H1 (cell line): Measurements from ENCODE around the gene PBLD. TPM values are rescaled to one million over a fixed set of nuclear protein-coding genes. Genes with fewer than 3 reads are reported as not detected.

Experiments used
- CTCF ChIA-PET: fragments of 300-600 bp; sonication (Branson Sonifier 250); formaldehyde crosslinking; loops from one replicate; lab custom pipeline; 2021; ENCODE audit not compliant: partially characterized antibody; lab: Charles Lee
- POLR2A ChIA-PET: fragments of 300-600 bp; sonication (Branson Sonifier 250); formaldehyde crosslinking; loops from one replicate; lab custom pipeline; 2021; ENCODE audit warnings: inconsistent platforms; ENCODE audit not compliant: partially characterized antibody; lab: Charles Lee
- DNase-seq, 2 experiments: peaks; one replicate each; pipeline versions ENCODE4 v3.0.0 to v3.0.0-alpha.2; 2010 to 2022; ENCODE audit warnings: low spot score in 2 of 2, low read depth in 1 of 2, mixed read lengths in 1 of 2
- FAIRE-seq: peaks from 2 replicates; lab custom pipeline; 2011; peaks lifted over from hg19 to GRCh38; lab: Jason Lieb, UNC
- H2AFZ ChIP-seq: 2 replicates; pipeline ENCODE4 v1.8.1; 2012; ENCODE audit warnings: low read length, inconsistent platforms
- H2AK5ac ChIP-seq: 2 replicates; pipeline ENCODE4 v1.6.1; 2013; ENCODE audit warnings: low read depth, low read length
- H2BK120ac ChIP-seq: replicated peaks from 2 replicates; pipeline ENCODE3; 2013; ENCODE audit warnings: low read depth, low read length, inconsistent platforms
- H2BK12ac ChIP-seq: 2 replicates; pipeline ENCODE4 v1.6.1; 2013; ENCODE audit warnings: low read depth, low read length
- H2BK15ac ChIP-seq: 2 replicates; pipeline ENCODE4 v1.6.1; 2013; ENCODE audit warnings: low read length
- H2BK20ac ChIP-seq: 2 replicates; pipeline ENCODE4 v1.6.1; 2013; ENCODE audit warnings: low read length
- H2BK5ac ChIP-seq: 2 replicates; pipeline ENCODE4 v1.6.1; 2013; ENCODE audit warnings: low read depth, low read length
- H3K14ac ChIP-seq: 2 replicates; pipeline ENCODE4 v1.6.1; 2013; ENCODE audit warnings: inconsistent platforms; ENCODE audit not compliant: insufficient read length
- H3K18ac ChIP-seq: 2 replicates; pipeline ENCODE4 v1.6.1; 2013; ENCODE audit warnings: low read length; ENCODE audit errors: extremely low read depth
- H3K23ac ChIP-seq: 2 replicates; pipeline ENCODE4 v1.6.1; 2013; ENCODE audit warnings: inconsistent platforms; ENCODE audit not compliant: insufficient read length
- H3K23me2 ChIP-seq: 2 replicates; pipeline ENCODE4 v1.6.1; 2013; ENCODE audit warnings: low read depth, low read length
- H3K27ac ChIP-seq: 2 replicates; pipeline ENCODE4 v1.6.1; 2011; ENCODE audit warnings: low read depth, low read length, inconsistent platforms
- H3K27me3 ChIP-seq, 4 experiments: replicated peaks in 1 of 4; 1 replicate in 1 of 4; 2 replicates in 3 of 4; pipeline versions ENCODE4 v1.6.1 to v1.8.1; 2011 to 2013; ENCODE audit warnings: low read length in 3 of 4, mild to moderate bottlenecking in 3 of 4, inconsistent platforms in 2 of 4, mixed read lengths in 2 of 4, moderate library complexity in 1 of 4; ENCODE audit not compliant: control insufficient read depth in 3 of 4, insufficient read depth in 3 of 4; ENCODE audit errors: extremely low read depth in 1 of 4
- H3K36me3 ChIP-seq, 4 experiments: 2 replicates each; pipeline versions ENCODE4 v1.6.1 to v1.8.1; 2011 to 2013; ENCODE audit warnings: mild to moderate bottlenecking in 4 of 4, low read length in 3 of 4, moderate library complexity in 2 of 4, control low read depth in 1 of 4, inconsistent platforms in 1 of 4; ENCODE audit not compliant: insufficient read depth in 4 of 4, control insufficient read depth in 2 of 4
- H3K4ac ChIP-seq: replicated peaks from 2 replicates; pipeline ENCODE3; 2013; ENCODE audit warnings: low read length, low read depth, mixed read lengths, inconsistent platforms; ENCODE audit not compliant: insufficient read length
- H3K4me1 ChIP-seq, 4 experiments: replicated peaks in 1 of 4; 1 replicate in 1 of 4; 2 replicates in 3 of 4; pipeline versions ENCODE4 v1.6.1 to v1.8.1; 2011 to 2013; ENCODE audit warnings: low read length in 3 of 4, inconsistent platforms in 2 of 4, mixed read lengths in 1 of 4; ENCODE audit not compliant: insufficient read depth in 4 of 4, control insufficient read depth in 3 of 4
- H3K4me2 ChIP-seq, 2 experiments: 2 replicates each; pipeline versions ENCODE4 v1.6.1 to v1.8.1; 2011 to 2013; ENCODE audit warnings: low read depth in 2 of 2, low read length in 2 of 2, control low read depth in 1 of 2, inconsistent platforms in 1 of 2, mild to moderate bottlenecking in 1 of 2; ENCODE audit not compliant: insufficient read depth in 1 of 2
- H3K4me3 ChIP-seq, 4 experiments: fragments of 200-600, 300-600 bp in 1 of 4; sonication (generic), shearing (Covaris generic), sonication (Bioruptor Twin) in 1 of 4; 2 replicates each; pipeline versions ENCODE4 v1.5.1 to v1.8.1; 2011 to 2016; ENCODE audit warnings: low read length in 4 of 4, low read depth in 3 of 4, control low read depth in 2 of 4, inconsistent platforms in 2 of 4, mild to moderate bottlenecking in 2 of 4, mixed read lengths in 1 of 4, moderate library complexity in 1 of 4; ENCODE audit not compliant: insufficient read depth in 2 of 4; ENCODE audit errors: extremely low read depth in 1 of 4
- H3K56ac ChIP-seq: replicated peaks from 2 replicates; pipeline ENCODE3; 2013; ENCODE audit warnings: low read depth, mild to moderate bottlenecking, mixed read lengths, low read length, inconsistent platforms; ENCODE audit not compliant: insufficient read length
- H3K79me1 ChIP-seq: 2 replicates; pipeline ENCODE4 v1.6.1; 2013; ENCODE audit warnings: low read depth, low read length, control low read depth
- H3K79me2 ChIP-seq, 2 experiments: 2 replicates each; pipeline versions ENCODE4 v1.6.1 to v1.8.1; 2012 to 2013; ENCODE audit warnings: low read length in 2 of 2, mild to moderate bottlenecking in 2 of 2, inconsistent platforms in 1 of 2; ENCODE audit not compliant: insufficient read depth in 2 of 2, control insufficient read depth in 1 of 2
- H3K9ac ChIP-seq, 4 experiments: replicated peaks in 1 of 4; 1 replicate in 1 of 4; 2 replicates in 3 of 4; pipeline versions ENCODE4 v1.6.1 to v1.8.1; 2011 to 2013; ENCODE audit warnings: low read depth in 3 of 4, low read length in 3 of 4, control low read depth in 2 of 4, mild to moderate bottlenecking in 2 of 4, moderate library complexity in 2 of 4, inconsistent platforms in 1 of 4; ENCODE audit errors: extremely low read depth in 1 of 4
- H3K9me3 ChIP-seq, 2 experiments: 2 replicates each; pipeline versions ENCODE4 v1.6.1 to v1.8.1; 2012 to 2013; ENCODE audit warnings: mild to moderate bottlenecking in 2 of 2, moderate library complexity in 2 of 2, control low read depth in 1 of 2, inconsistent platforms in 1 of 2, low read depth in 1 of 2, low read length in 1 of 2, mixed read lengths in 1 of 2; ENCODE audit not compliant: insufficient read depth in 2 of 2
- H4K20me1 ChIP-seq, 2 experiments: replicated peaks in 1 of 2; 2 replicates each; pipeline versions ENCODE3 to v1.8.1; 2011 to 2013; ENCODE audit warnings: inconsistent platforms in 2 of 2, low read length in 2 of 2, mild to moderate bottlenecking in 1 of 2; ENCODE audit not compliant: insufficient read depth in 2 of 2, control insufficient read depth in 1 of 2
- H4K5ac ChIP-seq: 2 replicates; pipeline ENCODE4 v1.6.1; 2013; ENCODE audit warnings: low read length, low read depth, mixed read lengths, inconsistent platforms; ENCODE audit not compliant: insufficient read length
- H4K8ac ChIP-seq: 2 replicates; pipeline ENCODE4 v1.8.0; 2013; ENCODE audit warnings: mild to moderate bottlenecking, moderate library complexity, low read length, inconsistent platforms; ENCODE audit not compliant: insufficient read depth; ENCODE audit errors: extremely low read depth
- H4K91ac ChIP-seq: replicated peaks from 2 replicates; pipeline ENCODE3; 2013; ENCODE audit warnings: low read length, mixed read lengths, inconsistent platforms; ENCODE audit not compliant: insufficient read length
- BCL11A ChIP-seq, 2 experiments: IDR thresholded peaks; one replicate each; pipeline ENCODE4 v1.6.1; 2011; ENCODE audit warnings: low read depth in 2 of 2, low read length in 2 of 2, mild to moderate bottlenecking in 2 of 2
- CHD1 ChIP-seq: IDR thresholded peaks from 2 replicates; pipeline ENCODE4 v1.6.1; 2012; ENCODE audit warnings: low read depth, low read length, improper control_type of control experiment
- GTF2F1 ChIP-seq: IDR thresholded peaks from 2 replicates; pipeline ENCODE4 v1.6.1; 2012; ENCODE audit warnings: low read depth, low read length, improper control_type of control experiment, borderline replicate concordance
- KDM4A ChIP-seq: IDR thresholded peaks from one replicate; pipeline ENCODE4 v1.7.1; 2012; ENCODE audit warnings: low read depth, mild to moderate bottlenecking, moderate library complexity, low read length, inconsistent platforms; ENCODE audit not compliant: severe bottlenecking
- MAX ChIP-seq: IDR thresholded peaks from 2 replicates; pipeline ENCODE4 v1.6.1; 2012; ENCODE audit warnings: inconsistent platforms
- SP1 ChIP-seq: IDR thresholded peaks from 2 replicates; pipeline ENCODE4 v1.6.1; 2011; ENCODE audit warnings: low read depth, low read length
- WGBS, 2 experiments: shearing (Covaris generic) in 1 of 2; methylation state at CpG; one replicate each; pipeline versions ENCODE4 v1.1.6 to v1.1.7; 2013 to 2015; ENCODE audit warnings: low lambda C conversion rate in 2 of 2, mixed read lengths in 2 of 2, inconsistent platforms in 1 of 2, low coverage in 1 of 2, missing lambda C conversion rate in 1 of 2; ENCODE audit not compliant: insufficient replicate concordance in 2 of 2, insufficient coverage in 1 of 2, insufficient read length in 1 of 2; ENCODE audit errors: extremely low coverage in 1 of 2, missing lambda C conversion rate in 1 of 2; 5-methylcytosine and 5-hydroxymethylcytosine counted together
- polyA plus RNA-seq, 7 experiments: library from polyadenylated mRNA; depleted of rRNA in 3 of 7; stranded (reverse) in 5 of 7; unstranded in 2 of 7; fragments of >200 nt in 5 of 7; fragments of 200-250 nt in 2 of 7; gene quantifications; 1 replicate in 5 of 7; 2 replicates in 1 of 7; 4 replicates in 1 of 7; pipeline versions ENCODE4 v1.2.1 to v1.2.3, GENCODE V29; 2011 to 2013; ENCODE audit warnings: missing spikeins in 2 of 7, mixed read lengths in 2 of 7
- total RNA-seq: library from RNA; stranded (reverse); fragmentation: NEBNext Ultra II Directional; extraction: Animal tissue kit (Norgen Biotek cat#: 25700); gene quantifications from 2 replicates; pipeline ENCODE4 v1.2.1, GENCODE V29; 2021

PBLD gene
- total and polyA plus RNA-seq, 2 of the 8 experiments (the other 6 are each of a cell fraction or from before 2014, with no cell fraction given) = 0.56 to 2.0 TPM

DNA sequence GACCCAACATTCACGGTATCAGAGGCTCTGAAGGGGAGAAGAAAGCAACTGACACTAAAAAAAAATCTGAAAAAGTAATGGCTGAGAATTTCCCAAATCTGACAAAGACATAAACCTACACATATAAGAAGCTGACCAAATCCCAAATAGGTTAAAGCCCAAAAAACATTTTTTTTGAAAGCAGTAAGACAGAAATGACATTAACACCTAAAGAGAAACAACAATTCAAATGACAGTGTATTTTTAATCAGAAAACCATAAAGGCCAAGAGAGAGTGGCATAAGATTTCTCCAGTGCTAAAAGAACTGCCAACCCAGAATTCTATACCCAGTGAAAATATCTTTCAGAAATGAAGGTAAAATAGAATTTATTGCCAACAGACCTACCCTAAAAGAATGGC, 38.9 kb upstream of the PBLD start:
- H3K27me3 ChIP-seq = no peaks in the 10 kb centered on the region
- no peak overlapping the region for H3K18ac ChIP-seq
- peaks cover 0 to 16% (median under 1%) of the 10 kb centered on the region in 4 experiments; a peak in 2 of 8 replicates for H3K36me3 ChIP-seq
- no peaks in the 10 kb centered on the region for H3K79me2 ChIP-seq
- no peak for DNase-seq
- no peak overlapping the region for H2BK15ac ChIP-seq
- H3K4me1 ChIP-seq = no peaks in the 10 kb centered on the region
- H4K5ac ChIP-seq = no peak overlapping the region
- no peak overlapping the region for H2BK5ac ChIP-seq
- H4K8ac ChIP-seq = no peak overlapping the region
- no peaks in the 10 kb centered on the region for H4K20me1 ChIP-seq
- H2BK12ac ChIP-seq = no peak overlapping the region
- ChIA-PET POLR2A (interaction anchor here (1.5 kb wide), 1 partner anchor 39 kb away, joined by 4 read pairs; the partner anchor contains the start of genes HNRNPH3 and PBLD), CTCF (interaction anchor here (0.6 to 2.0 kb wide), 4 partner anchors 9 to 25 kb away, joined by 3 to 8 read pairs (median 6); no protein-coding TSS in a partner anchor)
- H3K27ac ChIP-seq = no peak overlapping the region
- H2AK5ac ChIP-seq = no peak overlapping the region
- no peaks in the 10 kb centered on the region for H3K79me1 ChIP-seq
- H3K9me3 ChIP-seq = peaks cover 6 to 9% of the 10 kb centered on the region in 2 experiments; a peak in 2 of 4 replicates
- H2AFZ ChIP-seq = no peak overlapping the region
- no peak overlapping the region for H3K14ac ChIP-seq
- no peak overlapping the region for H3K4ac ChIP-seq
- WGBS, 2 experiments = 100% methylated on average over 1 of the region's 1 CpG; no CpG with 5 or more reads in 1 of the 2 experiments
- no peak overlapping the region for H4K91ac ChIP-seq
- H3K4me3 ChIP-seq = no peak overlapping the region
- no peak overlapping the region for H3K4me2 ChIP-seq
- H2BK20ac ChIP-seq = no peak overlapping the region
- H2BK120ac ChIP-seq = no peak overlapping the region
- H3K56ac ChIP-seq = no peak overlapping the region
- no peak overlapping the region for H3K9ac ChIP-seq
- no peaks in the 10 kb centered on the region for H3K23me2 ChIP-seq
- no peak for TF ChIP-seq KDM4A
- no peak for TF ChIP-seq CHD1
- no peak for TF ChIP-seq BCL11A (IDR thresholded peaks at IDR 0.05; ENCODE audit: low read depth in 2 of 2, low read length in 2 of 2)
- no peak for TF ChIP-seq MAX
- TF ChIP-seq GTF2F1 = no peak
- no peak for TF ChIP-seq SP1
- no peak overlapping the region for H3K23ac ChIP-seq
- no peak for FAIRE-seq
